ENCODE measurements around the gene C2CD2.

Gene C2CD2

GRCh38 chr21:41877901-41878830 is 75.7 kb downstream of the C2CD2 start:
- 0 out of 2 replicates have a peak, but pooled peaks cover 9% of the 10 kb centered on the region for H3F3A ChIP-seq (ENCODE audit: insufficient read depth, low read length)
- H3K36me3 ChIP-seq (ENCODE audit: insufficient read depth, low read length), result no peaks in the 10 kb centered on the region
- peak overlapping the region; percentile 91 for H3K4me3 ChIP-seq (ENCODE audit: low read depth, low read length, poor library complexity, severe bottlenecking)
- no peaks in the 10 kb centered on the region for H3K9me3 ChIP-seq (ENCODE audit: low read length)
- peaks cover 65% of the 10 kb centered on the region for H3K4me1 ChIP-seq (ENCODE audit: insufficient read depth, low read length, severe bottlenecking)
- peak overlapping the region; percentile 85 for H3K4me2 ChIP-seq (ENCODE audit: low read length)
- no peak overlapping the region for H2AFZ ChIP-seq (ENCODE audit: low read length)
- H4K20me1 ChIP-seq (ENCODE audit: insufficient read depth, low read length), result no peaks in the 10 kb centered on the region
- no peaks in the 10 kb centered on the region for H3K9me2 ChIP-seq (ENCODE audit: low read depth, low read length)
- no peaks in the 10 kb centered on the region for H3K79me2 ChIP-seq (ENCODE audit: insufficient read depth, low read length)
- TF ChIP-seq EZH2 (IDR thresholded peaks at IDR 0.05; ENCODE audit: borderline replicate concordance, low read length) (no peak), CTCF (IDR thresholded peaks at IDR 0.05; ENCODE audit: low read length) (no peak)
- H3K27me3 ChIP-seq (ENCODE audit: insufficient read depth, low read length), result no peaks in the 10 kb centered on the region
- H3K27ac ChIP-seq (ENCODE audit: low read depth, low read length, poor library complexity, severe bottlenecking), result peak overlapping the region; percentile 100
- peak overlapping the region; percentile 99 for H3K9ac ChIP-seq (ENCODE audit: low read length)

GRCh38 chr21:41876928-41877652 is 76.7 kb downstream of the C2CD2 start:
- Histone ChIP-seq H3K4me3 (ENCODE audit: low read depth, low read length, poor library complexity, severe bottlenecking) (peak overlapping the region; percentile 91), H3K79me2 (ENCODE audit: insufficient read depth, low read length) (no peaks in the 10 kb centered on the region), H3K9me3 (ENCODE audit: low read length) (no peaks in the 10 kb centered on the region), H3K27me3 (ENCODE audit: insufficient read depth, low read length) (no peaks in the 10 kb centered on the region), H3K27ac (ENCODE audit: low read depth, low read length, poor library complexity, severe bottlenecking) (peak overlapping the region; percentile 100), H3K4me1 (ENCODE audit: insufficient read depth, low read length, severe bottlenecking) (peaks cover 76% of the 10 kb centered on the region), H3K9me2 (ENCODE audit: low read depth, low read length) (no peaks in the 10 kb centered on the region), H3F3A (ENCODE audit: insufficient read depth, low read length) (peaks cover 10% of the 10 kb centered on the region; the same call in 1 of the 2 replicates), H3K9ac (ENCODE audit: low read length) (peak overlapping the region; percentile 99), H3K36me3 (ENCODE audit: insufficient read depth, low read length) (no peaks in the 10 kb centered on the region), H2AFZ (ENCODE audit: low read length) (no peak overlapping the region), H3K4me2 (ENCODE audit: low read length) (peak overlapping the region; percentile 85), H4K20me1 (ENCODE audit: insufficient read depth, low read length) (no peaks in the 10 kb centered on the region)
- TF ChIP-seq EZH2 (IDR thresholded peaks at IDR 0.05; ENCODE audit: borderline replicate concordance, low read length), result no peak
- peak; percentile 40; the same call in 1 of the 2 replicates for TF ChIP-seq CTCF (IDR thresholded peaks at IDR 0.05; ENCODE audit: low read length)

GRCh38 chr21:41876396-41876795 is 77.4 kb downstream of the C2CD2 start:
- Histone ChIP-seq H3K27me3 (ENCODE audit: insufficient read depth, low read length) (no peaks in the 10 kb centered on the region), H4K20me1 (ENCODE audit: insufficient read depth, low read length) (no peaks in the 10 kb centered on the region), H3K9me2 (ENCODE audit: low read depth, low read length) (no peaks in the 10 kb centered on the region), H3K4me1 (ENCODE audit: insufficient read depth, low read length, severe bottlenecking) (peaks cover 83% of the 10 kb centered on the region), H3K27ac (ENCODE audit: low read depth, low read length, poor library complexity, severe bottlenecking) (peak overlapping the region; percentile 100), H3K4me2 (ENCODE audit: low read length) (peak overlapping the region; percentile 85), H3K9ac (ENCODE audit: low read length) (peak overlapping the region; percentile 99), H3K79me2 (ENCODE audit: insufficient read depth, low read length) (no peaks in the 10 kb centered on the region), H3F3A (ENCODE audit: insufficient read depth, low read length) (peaks cover 7% of the 10 kb centered on the region; the same call in 1 of the 2 replicates), H3K4me3 (ENCODE audit: low read depth, low read length, poor library complexity, severe bottlenecking) (peak overlapping the region; percentile 91), H3K9me3 (ENCODE audit: low read length) (no peaks in the 10 kb centered on the region), H3K36me3 (ENCODE audit: insufficient read depth, low read length) (no peaks in the 10 kb centered on the region), H2AFZ (ENCODE audit: low read length) (no peak overlapping the region)
- no peak for TF ChIP-seq EZH2 (IDR thresholded peaks at IDR 0.05; ENCODE audit: borderline replicate concordance, low read length)
- TF ChIP-seq CTCF (IDR thresholded peaks at IDR 0.05; ENCODE audit: low read length), result no peak
